Caki2 (cell line): ENCODE data around the gene AP4B1. TPM values are rescaled to one million over a fixed set of nuclear protein-coding genes. Genes with fewer than 3 reads are reported as not detected.
A peak's percentile ranks its signal among the peaks of the same experiment; 100 is the strongest.

Experiments
- DNase-seq: peaks from one replicate; pipeline ENCODE4 v3.0.0-alpha.2; 2015; ENCODE audit warnings: low read depth
- in situ Hi-C: cut with HindIII; loops from 2 replicates; pipeline ENCODE4 v1.10.0; 2016; ENCODE audit warnings: low sequenced_read_pairs, low pct_unique_long_range_greater_than_20kb, mixed read lengths
- total RNA-seq: library from RNA; depleted of rRNA; stranded (reverse); fragments of >200 nt; shearing (Covaris generic); gene quantifications from 2 replicates; pipeline ENCODE4 v1.2.3, GENCODE V29; 2014; ENCODE audit warnings: low replicate concordance

Gene AP4B1
- total RNA-seq, 1 experiment from 2014 or later, result 2.0 TPM

- no peak for DNase-seq
- in situ Hi-C loops, result no loop called here
Measured at GRCh38 chr1:113934511-113935055, 30.0 kb upstream of the AP4B1 start.

DNA sequence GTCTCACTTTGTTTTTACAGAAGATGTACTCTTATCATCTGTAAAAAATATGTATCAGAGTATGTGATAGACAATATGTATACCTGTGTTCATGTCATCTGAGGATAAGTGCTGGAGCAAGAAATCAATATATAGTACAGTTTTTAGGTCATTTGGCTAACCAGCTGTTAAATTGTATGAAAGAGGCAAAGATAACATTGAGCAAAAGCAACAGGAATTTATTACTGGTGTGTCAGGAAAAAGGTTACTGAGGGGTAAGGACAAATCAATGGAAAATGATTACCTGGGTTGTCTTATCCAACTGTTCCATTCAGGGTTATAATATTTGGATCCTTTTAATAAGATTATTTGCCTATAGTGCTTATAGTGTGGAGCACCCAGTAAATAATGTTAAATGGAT is 29.4 kb upstream of the AP4B1 start:
- DNase-seq, result no peak
- in situ Hi-C loops, result no loop called here

DNA sequence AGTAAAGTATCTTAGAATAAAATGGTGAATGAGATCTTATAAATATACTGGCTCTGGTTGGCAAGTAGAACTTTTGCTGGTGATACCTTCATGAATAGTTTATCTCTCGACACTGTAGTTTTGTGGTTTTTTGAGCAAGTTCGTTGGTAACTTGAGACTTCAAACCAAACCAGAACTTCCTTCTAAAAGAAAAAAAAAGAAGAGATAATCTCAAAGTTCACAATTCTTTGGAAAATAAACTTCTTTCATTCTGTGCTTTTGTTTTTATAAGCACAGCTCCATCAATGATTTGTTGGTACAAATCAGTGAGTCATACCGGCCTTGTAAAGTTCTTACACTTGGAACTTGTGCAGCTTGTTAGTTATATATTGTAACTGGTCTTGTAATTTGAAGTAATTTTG is 26.9 kb upstream of the AP4B1 start:
- DNase-seq, result peak; percentile 59
- in situ Hi-C loops, result no loop called here

- peak; percentile 58 for DNase-seq
- in situ Hi-C loops, result no loop called here
Measured at GRCh38 chr1:113930499-113931161, 26.0 kb upstream of the AP4B1 start.

DNA sequence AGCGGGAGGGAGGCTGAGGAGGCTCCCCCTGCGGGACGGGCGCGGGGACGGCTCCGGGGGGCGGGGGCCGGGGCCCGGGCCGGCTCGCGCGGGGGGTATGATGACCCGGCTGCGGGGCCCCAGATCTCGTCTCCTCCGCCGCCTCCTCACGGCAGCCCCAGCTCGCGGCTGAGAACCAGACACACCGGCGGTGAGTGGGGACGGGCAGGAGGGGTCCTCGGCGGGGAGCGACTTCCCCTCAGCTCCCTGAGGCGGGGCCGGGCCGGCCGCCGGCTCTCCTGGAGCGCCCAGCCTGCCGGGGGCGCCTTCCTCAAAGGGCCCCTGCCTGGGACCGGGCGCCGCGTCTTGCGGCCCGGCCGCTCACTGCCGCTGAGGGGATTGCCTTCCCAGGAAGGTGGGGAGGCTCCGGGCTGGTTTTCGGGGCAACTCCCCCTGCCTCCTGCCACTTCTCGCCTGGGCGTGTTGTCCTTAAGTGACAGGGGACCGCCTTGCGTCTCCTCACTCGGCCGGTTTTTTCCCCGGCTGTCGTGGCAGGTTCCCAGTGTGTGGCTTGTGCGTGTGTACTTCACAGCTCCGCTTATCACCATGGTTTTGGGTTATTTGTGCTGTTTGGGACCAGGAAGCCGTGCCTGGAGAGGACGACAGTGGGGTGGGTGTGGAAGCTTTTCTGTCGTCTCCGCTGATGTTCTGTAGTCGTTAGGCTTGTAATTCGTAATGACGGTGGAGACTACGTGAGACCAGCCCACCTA is 25.3 kb upstream of the AP4B1 start:
- in situ Hi-C loops, result no loop called here
- DNase-seq, result peak; percentile 46

- in situ Hi-C loops, result no loop called here
Measured at GRCh38 chr1:113928941-113929749, 24.5 kb upstream of the AP4B1 start, which contains the start of gene HIPK1. Gene HIPK1, plus strand, starts transcription at chr1:113929324.

DNA sequence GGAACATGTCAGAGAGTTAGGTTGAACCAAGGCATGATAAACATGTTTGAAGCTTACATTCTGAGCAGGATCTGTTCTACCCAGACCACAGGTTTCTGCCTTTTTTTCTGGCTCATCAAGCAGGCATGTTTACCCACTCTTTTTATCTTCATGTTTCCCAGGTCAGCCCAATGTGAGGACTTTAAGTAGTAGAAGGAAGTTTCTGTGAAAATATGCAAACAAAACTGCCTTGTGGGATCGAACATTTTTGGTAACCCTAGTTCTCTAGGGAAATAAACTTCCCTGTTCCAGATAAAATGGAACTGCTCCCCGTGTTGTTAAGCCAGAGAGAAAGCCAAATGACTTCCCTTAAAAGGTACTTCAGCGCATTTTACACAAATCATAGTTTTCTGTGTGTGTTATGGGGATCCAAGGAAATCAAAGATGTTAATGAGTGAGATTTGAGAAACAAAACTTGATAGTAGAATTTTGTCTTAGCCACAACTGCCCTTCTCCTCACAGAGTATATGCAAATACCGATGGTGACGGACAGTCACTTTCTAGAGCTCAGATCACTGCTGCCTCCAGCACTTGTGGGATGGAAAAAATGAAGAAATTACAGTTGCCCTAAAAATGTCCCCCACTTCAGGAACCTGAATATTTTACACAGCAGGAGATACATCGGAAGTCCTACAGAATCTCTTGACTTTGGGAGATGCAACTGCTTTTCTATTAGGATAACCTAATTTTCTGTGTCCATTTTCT is 23.8 kb upstream of the AP4B1 start:
- in situ Hi-C loops, result no loop called here
- DNase-seq, result peak; percentile 14

More at GRCh38 chr1:113928941-113929749, 24.5 kb upstream of the AP4B1 start, which contains the start of gene HIPK1:
- DNase-seq, result peak; percentile 80

GRCh38 chr1:113924473-113924872 is 19.9 kb upstream of the AP4B1 start:
- DNase-seq, result no peak
- in situ Hi-C loops, result no loop called here

DNA sequence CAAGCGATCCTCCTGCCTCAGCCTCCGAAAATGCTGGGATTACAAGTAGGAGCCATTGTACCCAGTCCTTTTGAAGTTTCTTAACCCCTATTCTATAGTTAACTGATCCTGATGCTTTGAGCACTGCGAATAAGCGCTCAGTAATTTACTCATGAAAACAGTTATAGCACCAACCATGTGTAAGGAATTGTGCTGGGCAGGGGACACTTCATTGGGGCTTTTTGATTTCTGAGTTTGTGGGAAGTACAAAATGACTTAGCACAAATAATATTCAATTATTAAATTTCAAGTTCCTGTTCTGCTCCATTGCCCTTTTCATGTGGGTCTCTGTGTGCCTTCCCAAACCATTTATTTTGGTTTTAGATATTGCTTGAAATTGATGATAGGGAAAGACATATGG is 18.4 kb upstream of the AP4B1 start:
- in situ Hi-C loops, result no loop called here
- no peak for DNase-seq

- in situ Hi-C loops, result no loop called here
- no peak for DNase-seq
Measured at GRCh38 chr1:113918243-113918642, 13.6 kb upstream of the AP4B1 start.

DNA sequence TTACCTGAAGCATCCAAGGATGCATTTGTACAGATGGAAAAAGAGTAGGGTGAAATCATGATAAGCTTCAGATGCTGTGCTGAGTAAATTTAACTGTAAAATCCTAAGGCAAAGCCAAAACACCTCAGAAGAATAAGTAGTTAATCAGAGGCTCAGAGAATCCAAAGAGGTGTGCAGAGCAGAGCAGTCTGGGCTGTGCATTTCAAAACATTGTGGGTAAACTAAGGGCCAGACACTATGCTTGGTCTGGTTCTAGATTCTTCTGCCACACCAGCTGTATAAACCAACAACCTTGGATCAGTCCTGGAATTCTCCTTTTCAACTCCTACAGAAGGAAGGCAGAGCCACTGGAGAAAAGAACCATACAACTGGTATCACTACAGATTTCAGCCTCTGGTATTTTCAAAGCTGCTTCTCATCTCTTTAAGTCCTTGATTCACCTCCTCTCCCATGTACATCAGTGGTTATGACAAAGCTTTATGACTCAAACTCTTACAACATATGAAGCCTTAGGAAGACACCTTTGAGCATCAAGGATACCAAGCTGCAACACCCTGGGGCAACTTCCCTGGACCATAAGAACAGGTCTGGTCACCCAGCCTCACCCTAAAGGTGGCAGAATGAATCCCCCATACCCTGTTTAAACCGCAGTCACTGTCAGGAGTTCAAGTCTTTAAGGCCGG is 12.9 kb upstream of the AP4B1 start:
- in situ Hi-C loops, result no loop called here
- no peak for DNase-seq

DNA sequence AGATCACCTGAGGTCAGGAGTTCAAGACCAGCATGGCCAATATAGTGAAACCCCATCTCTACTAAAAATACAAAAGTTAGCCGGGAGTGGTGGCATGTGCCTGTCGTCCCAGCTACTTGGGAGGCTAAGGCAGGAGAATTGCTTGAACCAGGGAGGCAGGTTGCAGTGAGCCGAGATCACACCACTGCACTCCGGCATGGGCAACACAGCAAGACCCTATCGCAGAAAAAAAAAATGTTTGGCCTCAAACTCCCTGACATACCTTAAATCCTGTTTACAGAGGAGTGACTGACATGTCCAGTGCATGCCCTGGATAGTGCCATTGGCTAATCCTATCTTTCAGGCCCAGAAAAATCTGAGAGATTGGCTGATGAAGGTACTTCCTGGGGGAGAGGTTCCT is 12.4 kb upstream of the AP4B1 start:
- in situ Hi-C loops, result no loop called here

DNA sequence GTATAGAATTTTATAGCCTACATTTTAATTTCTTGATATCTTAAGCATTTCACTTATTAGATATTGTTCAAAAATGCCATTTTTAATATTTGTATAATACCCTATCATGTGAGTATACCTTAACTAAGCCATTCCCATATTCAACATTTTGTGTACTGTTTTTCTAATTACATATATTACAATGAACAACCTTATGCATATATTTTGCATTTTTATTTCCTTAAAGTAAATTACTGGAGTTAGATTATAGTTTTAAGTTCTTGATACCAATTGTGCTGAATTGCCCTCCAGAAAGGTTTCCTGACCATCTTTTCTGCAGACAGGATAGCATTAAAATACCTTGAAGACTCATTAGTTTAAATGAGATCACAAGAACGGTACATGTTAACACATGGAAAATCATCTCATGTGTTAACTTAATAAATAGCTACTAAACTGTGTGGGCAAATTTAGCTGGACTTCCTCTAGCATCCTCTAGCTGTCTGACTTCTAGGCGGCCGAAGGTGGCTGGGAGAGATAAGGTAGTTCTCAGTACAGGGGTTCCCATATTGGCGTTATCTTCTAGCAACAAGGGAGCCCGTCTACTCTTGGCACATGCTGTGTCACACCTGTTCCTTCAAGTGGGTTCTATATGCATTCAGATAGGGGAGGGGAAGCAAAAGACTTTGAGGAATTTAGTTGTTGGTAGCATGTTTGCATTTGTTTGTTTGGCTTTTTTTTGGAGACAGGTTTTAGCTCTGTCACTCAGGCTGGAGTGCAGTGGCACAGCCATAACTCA is 9.5 kb upstream of the AP4B1 start:
- in situ Hi-C loops, result no loop called here
- no peak for DNase-seq

More for the DNA sequence above, 12.4 kb upstream of the AP4B1 start:
- DNase-seq, result no peak

DNA sequence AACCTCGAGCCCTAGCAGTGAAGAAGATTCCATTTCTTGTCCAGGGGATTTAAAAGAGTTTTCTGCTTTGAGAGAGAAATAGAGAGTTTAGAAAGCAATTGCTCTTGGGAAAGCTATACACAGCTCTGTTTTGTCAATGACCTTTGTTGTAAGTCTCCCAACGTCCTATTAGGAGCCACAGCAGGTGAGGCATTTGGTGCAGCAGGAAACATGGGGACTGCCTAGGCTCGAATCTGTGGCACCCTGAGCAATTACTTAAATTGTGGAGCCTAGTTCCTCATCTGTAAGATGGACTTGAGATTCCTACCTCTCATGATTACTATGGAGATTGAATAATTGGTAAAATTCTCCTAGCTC is 8.7 kb upstream of the AP4B1 start:
- in situ Hi-C loops, result no loop called here

DNA sequence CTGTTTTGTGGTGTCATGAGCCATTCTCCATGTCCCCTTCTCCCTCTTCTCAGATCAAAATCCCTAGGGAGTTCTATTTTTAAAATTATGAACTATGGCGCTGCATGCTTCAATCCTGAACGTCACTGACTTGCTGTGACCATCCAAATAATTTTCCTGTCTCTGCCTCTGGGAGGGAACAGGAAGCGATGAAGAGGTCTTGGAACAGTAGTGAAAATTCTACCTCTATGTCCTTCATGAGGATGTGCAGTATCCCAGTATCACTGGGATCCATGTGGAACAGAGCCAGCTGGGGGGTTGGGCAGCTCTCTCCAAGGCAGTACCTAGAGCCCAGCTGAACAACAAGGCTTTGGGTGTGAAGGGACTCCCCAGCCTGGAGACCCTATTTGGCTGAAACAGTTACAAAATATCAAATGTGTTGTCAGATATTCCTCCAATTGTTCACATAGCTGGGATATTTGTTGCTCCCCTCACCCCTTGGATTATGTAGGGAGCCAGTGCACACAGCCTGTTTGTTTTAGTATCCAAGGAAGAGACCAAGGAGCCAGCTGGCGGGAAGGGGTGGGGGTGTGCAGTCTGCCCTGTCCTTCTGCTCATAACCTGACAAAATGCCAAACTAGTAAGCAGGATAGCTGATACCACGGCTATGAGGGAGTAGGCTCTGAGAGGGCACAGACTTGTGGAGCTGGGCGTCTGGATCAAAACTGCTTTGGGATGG is 8.2 kb upstream of the AP4B1 start:
- DNase-seq, result no peak
- in situ Hi-C loops, result no loop called here

More for the DNA sequence above, 8.7 kb upstream of the AP4B1 start:
- DNase-seq, result no peak

DNA sequence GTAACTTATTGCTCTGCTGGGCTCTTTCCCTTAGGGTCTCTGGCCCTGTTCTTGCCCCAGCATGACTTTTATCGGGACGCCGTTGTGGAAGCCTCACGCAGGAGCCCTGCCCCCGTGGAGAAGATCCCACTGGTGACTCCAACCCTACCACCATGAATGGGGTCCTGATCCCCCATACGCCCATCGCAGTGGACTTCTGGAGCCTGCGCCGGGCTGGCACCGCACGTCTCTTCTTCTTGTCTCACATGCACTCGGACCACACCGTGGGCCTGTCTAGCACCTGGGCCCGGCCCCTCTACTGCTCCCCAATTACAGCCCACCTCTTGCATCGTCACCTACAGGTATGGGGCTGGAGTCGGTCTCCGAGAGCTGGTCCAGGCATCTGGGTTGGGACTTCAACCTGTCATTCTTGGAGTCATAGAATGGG is 849 bp upstream of the AP4B1 start:
- no peak for DNase-seq
- in situ Hi-C loops, result no loop called here
